Activated CD8-positive, alpha-beta T cell treated with anti-CD3 and anti-CD28 coated beads for 36 hours (primary cell): ENCODE measurements around the gene NRN1. TPM values are rescaled to one million over a fixed set of nuclear protein-coding genes. Genes with fewer than 3 reads are reported as not detected.
A peak's percentile ranks its signal among the peaks of the same experiment; 100 is the strongest.

Experiments used
- ATAC-seq: fragments of 200-7000 bp; cut with Tn5 transposase; one replicate; pipeline ENCODE4 v1.10.0; 2021; ENCODE audit warnings: mild to moderate bottlenecking, moderate library complexity
- CTCF ChIA-PET: fragments of 350-600 bp; sonication (Branson Sonifier 250); formaldehyde crosslinking; loops from one replicate; lab custom pipeline; 2021; ENCODE audit warnings: antibody characterized with exemption; lab: Charles Lee
- POLR2A ChIA-PET: fragments of 350-600 bp; sonication (Branson Sonifier 250); formaldehyde crosslinking; loops from one replicate; lab custom pipeline; 2021; ENCODE audit warnings: antibody characterized with exemption; lab: Charles Lee
- DNase-seq: peaks from one replicate; pipeline ENCODE4 v3.0.0-alpha.2; 2020
- H3K27ac Mint-ChIP-seq: one replicate; pipeline ENCODE4 v1.8.0; 2021; ENCODE audit warnings: mild to moderate bottlenecking, mixed read lengths
- H3K27me3 Mint-ChIP-seq: one replicate; pipeline ENCODE4 v1.8.0; 2021; ENCODE audit warnings: mixed read lengths
- H3K36me3 Mint-ChIP-seq: one replicate; pipeline ENCODE4 v1.8.0; 2021; ENCODE audit warnings: low read depth, mixed read lengths
- H3K4me1 Mint-ChIP-seq: one replicate; pipeline ENCODE4 v1.8.0; 2021; ENCODE audit warnings: low read depth, mixed read lengths
- H3K4me3 Mint-ChIP-seq: one replicate; pipeline ENCODE4 v1.8.0; 2021; ENCODE audit warnings: mild to moderate bottlenecking, moderate library complexity, mixed read lengths
- H3K9me3 Mint-ChIP-seq: one replicate; pipeline ENCODE4 v1.8.0; 2021; ENCODE audit warnings: mixed read lengths
- CTCF ChIP-seq: fragments of 200-600 bp; IDR thresholded peaks from one replicate; pipeline ENCODE4 v1.8.0; 2022; ENCODE audit warnings: antibody characterized with exemption, mild to moderate bottlenecking
- intact Hi-C: fragments of 100-400 bp; cut with micrococcal nuclease; formaldehyde crosslinking; loops from one replicate; pipeline ENCODE4 v1.10.0; 2022
- total RNA-seq, 2 experiments: library from RNA; stranded (reverse); gene quantifications; one replicate each; pipeline ENCODE4 v1.2.3, GENCODE V29; 2021

Gene NRN1
- total RNA-seq, 2 experiments from 2014 or later = 5.9 to 7.1 TPM

GRCh38 chr6:5995949-5996713 is 10.6 kb downstream of the NRN1 start:
- TF ChIP-seq CTCF = no peak
- DNase-seq (peak; percentile 30), ATAC-seq (peak; percentile 22)
- intact Hi-C loops = no loop called here
- ChIA-PET CTCF (interaction anchor here (1.2 to 2.7 kb wide), 3 partner anchors 7 to 91 kb away, joined by 3 to 18 read pairs (median 13); partner anchors contain the start of gene NRN1), POLR2A (interaction anchor here (0.6 kb wide), 2 partner anchors 11 to 25 kb away, joined by 3 read pairs; partner anchors contain the start of gene NRN1)
- H3K27ac Mint-ChIP-seq = no peak overlapping the region
- H3K9me3 Mint-ChIP-seq = peaks cover 5% of the 10 kb centered on the region
- H3K36me3 Mint-ChIP-seq = peaks cover 8% of the 10 kb centered on the region
- H3K27me3 Mint-ChIP-seq = peaks cover 87% of the 10 kb centered on the region
- H3K4me3 Mint-ChIP-seq = peak overlapping the region; percentile 76
- H3K4me1 Mint-ChIP-seq = peaks cover 47% of the 10 kb centered on the region

GRCh38 chr6:5995658-5995948 is 11.1 kb downstream of the NRN1 start:
- DNase-seq (no peak), ATAC-seq (no peak)
- intact Hi-C loops = no loop called here
- TF ChIP-seq CTCF = no peak
- peaks cover 8% of the 10 kb centered on the region for H3K36me3 Mint-ChIP-seq
- CTCF ChIA-PET = interaction anchor here (1.2 to 2.7 kb wide), 3 partner anchors 8 to 90 kb away, joined by 3 to 18 read pairs (median 13); partner anchors contain the start of gene NRN1
- peak overlapping the region; percentile 76 for H3K4me3 Mint-ChIP-seq
- peaks cover 5% of the 10 kb centered on the region for H3K9me3 Mint-ChIP-seq
- no peak overlapping the region for H3K27ac Mint-ChIP-seq
- H3K27me3 Mint-ChIP-seq = peaks cover 86% of the 10 kb centered on the region
- POLR2A ChIA-PET = interaction anchor here (0.6 to 1.3 kb wide), 3 partner anchors 8 to 26 kb away, joined by 3 to 4 read pairs (median 3); partner anchors contain the start of gene NRN1
- peaks cover 47% of the 10 kb centered on the region for H3K4me1 Mint-ChIP-seq

GRCh38 chr6:5994999-5995657 is 11.6 kb downstream of the NRN1 start:
- Mint-ChIP-seq H3K4me1 (peaks cover 44% of the 10 kb centered on the region), H3K4me3 (peak overlapping the region; percentile 76)
- no peak for TF ChIP-seq CTCF

GRCh38 chr6:5994234-5994998 is 12.3 kb downstream of the NRN1 start:
- POLR2A ChIA-PET = interaction anchor here (1.3 kb wide), 1 partner anchor 9 kb away, joined by 4 read pairs; no protein-coding TSS in a partner anchor
- Mint-ChIP-seq H3K4me3 (peak overlapping the region; percentile 11), H3K4me1 (peaks cover 37% of the 10 kb centered on the region), H3K27ac (no peak overlapping the region), H3K36me3 (peaks cover 2% of the 10 kb centered on the region), H3K9me3 (no peaks in the 10 kb centered on the region), H3K27me3 (peaks cover 75% of the 10 kb centered on the region)
- TF ChIP-seq CTCF = peak; percentile 42
- peak; percentile 65 for ATAC-seq
- DNase-seq = peak; percentile 65
- CTCF ChIA-PET = interaction anchor here (0.6 to 2.7 kb wide), 9 partner anchors 9 to 523 kb away, joined by 3 to 18 read pairs (median 3); partner anchors contain the start of gene NRN1
- intact Hi-C loops = no loop called here

More at GRCh38 chr6:5994999-5995657, 11.6 kb downstream of the NRN1 start:
- Mint-ChIP-seq H3K36me3 (peaks cover 4% of the 10 kb centered on the region), H3K27me3 (peaks cover 82% of the 10 kb centered on the region), H3K9me3 (peaks cover 1% of the 10 kb centered on the region), H3K27ac (no peak overlapping the region)
- ChIA-PET CTCF (interaction anchor here (0.6 to 2.7 kb wide), 7 partner anchors 8 to 90 kb away, joined by 3 to 18 read pairs (median 3); partner anchors contain the start of gene NRN1), POLR2A (interaction anchor here (1.3 kb wide), 1 partner anchor 9 kb away, joined by 4 read pairs; no protein-coding TSS in a partner anchor)
- intact Hi-C loops = no loop called here
- DNase-seq = no peak
- ATAC-seq = no peak
